NT2/D1 (cell line): ENCODE results near the gene CHD5.

ENCODE experiments used
- DNase-seq: peaks from one replicate; pipeline ENCODE4 v3.0.0-alpha.2; 2011; ENCODE audit warnings: low read depth, low spot score
- H3K27me3 ChIP-seq: 2 replicates; pipeline ENCODE4 v1.6.0; 2011; ENCODE audit warnings: mild to moderate bottlenecking; ENCODE audit not compliant: insufficient read length, insufficient read depth
- H3K36me3 ChIP-seq: 2 replicates; pipeline ENCODE4 v1.6.1; 2011; ENCODE audit warnings: mild to moderate bottlenecking, low read length, mixed read lengths; ENCODE audit not compliant: insufficient read depth, insufficient read length
- H3K4me1 ChIP-seq: 2 replicates; pipeline ENCODE4 v1.5.1; 2011; ENCODE audit not compliant: insufficient read depth, insufficient read length
- H3K4me3 ChIP-seq: 2 replicates; pipeline ENCODE4 v1.5.1; 2011; ENCODE audit warnings: low read depth; ENCODE audit not compliant: insufficient read length
- H3K9ac ChIP-seq: 2 replicates; pipeline ENCODE4 v1.6.0; 2011; ENCODE audit warnings: low read depth; ENCODE audit not compliant: insufficient read length
- H3K9me3 ChIP-seq: 2 replicates; pipeline ENCODE4 v1.5.1; 2011; ENCODE audit warnings: mild to moderate bottlenecking, low read length; ENCODE audit not compliant: insufficient read depth
- SUZ12 ChIP-seq: IDR thresholded peaks from 2 replicates; pipeline ENCODE4 v1.6.1; 2011; ENCODE audit not compliant: insufficient read length, insufficient read depth; ENCODE audit errors: extremely low read depth
- YY1 ChIP-seq: IDR thresholded peaks from 2 replicates; pipeline ENCODE4 v1.6.1; 2011; ENCODE audit not compliant: insufficient read length, insufficient read depth
- ZNF274 ChIP-seq: IDR thresholded peaks from 2 replicates; pipeline ENCODE4 v1.6.1; 2011; ENCODE audit warnings: mild to moderate bottlenecking, low read depth, low read length

The CHD5 gene

GRCh38 chr1:6170742-6171201 lies 9.3 kb downstream of the CHD5 start:
- no peak overlapping the region for H3K4me3 ChIP-seq

GRCh38 chr1:6170116-6170741 lies 9.9 kb downstream of the CHD5 start:
- no peak overlapping the region for H3K4me3 ChIP-seq
- H3K27me3 ChIP-seq = no peaks in the 10 kb centered on the region
- H3K9ac ChIP-seq = no peak overlapping the region
- no peaks in the 10 kb centered on the region for H3K9me3 ChIP-seq
- TF ChIP-seq SUZ12 (no peak), ZNF274 (no peak), YY1 (no peak)
- no peaks in the 10 kb centered on the region for H3K36me3 ChIP-seq
- DNase-seq = no peak
- H3K4me1 ChIP-seq = no peaks in the 10 kb centered on the region

More at GRCh38 chr1:6170742-6171201, 9.3 kb downstream of the CHD5 start:
- no peak overlapping the region for H3K9ac ChIP-seq
- no peak for TF ChIP-seq YY1
- TF ChIP-seq ZNF274 = no peak
- no peak for TF ChIP-seq SUZ12
- peaks cover 4% of the 10 kb centered on the region for H3K27me3 ChIP-seq
- H3K36me3 ChIP-seq = no peaks in the 10 kb centered on the region
- no peak for DNase-seq
- no peaks in the 10 kb centered on the region for H3K4me1 ChIP-seq
- no peaks in the 10 kb centered on the region for H3K9me3 ChIP-seq

- H3K4me3 ChIP-seq = no peak overlapping the region
- no peaks in the 10 kb centered on the region for H3K9me3 ChIP-seq
- H3K36me3 ChIP-seq = no peaks in the 10 kb centered on the region
- no peak for DNase-seq
- H3K9ac ChIP-seq = no peak overlapping the region
- H3K27me3 ChIP-seq = no peaks in the 10 kb centered on the region
- no peak for TF ChIP-seq YY1
- no peak for TF ChIP-seq ZNF274
- TF ChIP-seq SUZ12 = no peak
- no peaks in the 10 kb centered on the region for H3K4me1 ChIP-seq
Measured at GRCh38 chr1:6168947-6169586, 11.1 kb downstream of the CHD5 start.

GRCh38 chr1:6167391-6168303 lies 12.5 kb downstream of the CHD5 start:
- TF ChIP-seq ZNF274 (no peak), YY1 (no peak), SUZ12 (no peak)
- no peak for DNase-seq
- H3K27me3 ChIP-seq = no peaks in the 10 kb centered on the region
- no peaks in the 10 kb centered on the region for H3K9me3 ChIP-seq
- H3K4me1 ChIP-seq = no peaks in the 10 kb centered on the region
- H3K36me3 ChIP-seq = no peaks in the 10 kb centered on the region
- no peak overlapping the region for H3K4me3 ChIP-seq
- H3K9ac ChIP-seq = no peak overlapping the region

GRCh38 chr1:6166655-6167390 lies 13.3 kb downstream of the CHD5 start:
- DNase-seq = no peak
- no peak for TF ChIP-seq YY1
- TF ChIP-seq SUZ12 = no peak
- no peak for TF ChIP-seq ZNF274
- Histone ChIP-seq H3K27me3 (no peaks in the 10 kb centered on the region), H3K36me3 (no peaks in the 10 kb centered on the region), H3K4me3 (no peak overlapping the region), H3K9ac (no peak overlapping the region), H3K9me3 (no peaks in the 10 kb centered on the region), H3K4me1 (no peaks in the 10 kb centered on the region)

GRCh38 chr1:6166221-6166620 lies 13.9 kb downstream of the CHD5 start:
- no peak for DNase-seq
- no peaks in the 10 kb centered on the region for H3K4me1 ChIP-seq

More at GRCh38 chr1:6166221-6166620, 13.9 kb downstream of the CHD5 start:
- no peak overlapping the region for H3K4me3 ChIP-seq
- no peak overlapping the region for H3K9ac ChIP-seq
- H3K36me3 ChIP-seq = no peaks in the 10 kb centered on the region
- no peaks in the 10 kb centered on the region for H3K27me3 ChIP-seq
- H3K9me3 ChIP-seq = no peaks in the 10 kb centered on the region
- TF ChIP-seq ZNF274 (no peak), SUZ12 (no peak), YY1 (no peak)
